ENCODE results near the gene DLGAP3.

- TF ChIP-seq, protein P1, sequence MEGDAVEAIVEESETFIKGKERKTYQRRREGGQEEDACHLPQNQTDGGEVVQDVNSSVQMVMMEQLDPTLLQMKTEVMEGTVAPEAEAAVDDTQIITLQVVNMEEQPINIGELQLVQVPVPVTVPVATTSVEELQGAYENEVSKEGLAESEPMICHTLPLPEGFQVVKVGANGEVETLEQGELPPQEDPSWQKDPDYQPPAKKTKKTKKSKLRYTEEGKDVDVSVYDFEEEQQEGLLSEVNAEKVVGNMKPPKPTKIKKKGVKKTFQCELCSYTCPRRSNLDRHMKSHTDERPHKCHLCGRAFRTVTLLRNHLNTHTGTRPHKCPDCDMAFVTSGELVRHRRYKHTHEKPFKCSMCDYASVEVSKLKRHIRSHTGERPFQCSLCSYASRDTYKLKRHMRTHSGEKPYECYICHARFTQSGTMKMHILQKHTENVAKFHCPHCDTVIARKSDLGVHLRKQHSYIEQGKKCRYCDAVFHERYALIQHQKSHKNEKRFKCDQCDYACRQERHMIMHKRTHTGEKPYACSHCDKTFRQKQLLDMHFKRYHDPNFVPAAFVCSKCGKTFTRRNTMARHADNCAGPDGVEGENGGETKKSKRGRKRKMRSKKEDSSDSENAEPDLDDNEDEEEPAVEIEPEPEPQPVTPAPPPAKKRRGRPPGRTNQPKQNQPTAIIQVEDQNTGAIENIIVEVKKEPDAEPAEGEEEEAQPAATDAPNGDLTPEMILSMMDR (IDR thresholded peaks at IDR 0.05; ENCODE audit: low read depth, low read length, missing input control), result no peak
- TF ChIP-seq, protein P2, sequence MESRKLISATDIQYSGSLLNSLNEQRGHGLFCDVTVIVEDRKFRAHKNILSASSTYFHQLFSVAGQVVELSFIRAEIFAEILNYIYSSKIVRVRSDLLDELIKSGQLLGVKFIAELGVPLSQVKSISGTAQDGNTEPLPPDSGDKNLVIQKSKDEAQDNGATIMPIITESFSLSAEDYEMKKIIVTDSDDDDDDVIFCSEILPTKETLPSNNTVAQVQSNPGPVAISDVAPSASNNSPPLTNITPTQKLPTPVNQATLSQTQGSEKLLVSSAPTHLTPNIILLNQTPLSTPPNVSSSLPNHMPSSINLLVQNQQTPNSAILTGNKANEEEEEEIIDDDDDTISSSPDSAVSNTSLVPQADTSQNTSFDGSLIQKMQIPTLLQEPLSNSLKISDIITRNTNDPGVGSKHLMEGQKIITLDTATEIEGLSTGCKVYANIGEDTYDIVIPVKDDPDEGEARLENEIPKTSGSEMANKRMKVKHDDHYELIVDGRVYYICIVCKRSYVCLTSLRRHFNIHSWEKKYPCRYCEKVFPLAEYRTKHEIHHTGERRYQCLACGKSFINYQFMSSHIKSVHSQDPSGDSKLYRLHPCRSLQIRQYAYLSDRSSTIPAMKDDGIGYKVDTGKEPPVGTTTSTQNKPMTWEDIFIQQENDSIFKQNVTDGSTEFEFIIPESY (IDR thresholded peaks at IDR 0.05), result no peak
- TF ChIP-seq ATF3 (IDR thresholded peaks at IDR 0.05), result no peak
- TF ChIP-seq RAD21 (IDR thresholded peaks at IDR 0.05), result no peak
- TF ChIP-seq SP1 (IDR thresholded peaks at IDR 0.05), result no peak
- no peak for TF ChIP-seq YY1 (IDR thresholded peaks at IDR 0.05)
- no peak for TF ChIP-seq RXRA (IDR thresholded peaks at IDR 0.05)
- no peak for TF ChIP-seq REST (IDR thresholded peaks at IDR 0.05)
- no peak for TF ChIP-seq FOXA1 (IDR thresholded peaks at IDR 0.05)
- TF ChIP-seq, protein P3, sequence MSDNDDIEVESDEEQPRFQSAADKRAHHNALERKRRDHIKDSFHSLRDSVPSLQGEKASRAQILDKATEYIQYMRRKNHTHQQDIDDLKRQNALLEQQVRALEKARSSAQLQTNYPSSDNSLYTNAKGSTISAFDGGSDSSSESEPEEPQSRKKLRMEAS (IDR thresholded peaks at IDR 0.05), result no peak
- TF ChIP-seq GABPA (IDR thresholded peaks at IDR 0.05 in 1 of 2, conservative IDR thresholded peaks at IDR 0.05 in 1 of 2), result no peak
- no peak for TF ChIP-seq EGR1 (IDR thresholded peaks at IDR 0.05; ENCODE audit: low read depth in 2 of 2)
- TF ChIP-seq FOXA2 (IDR thresholded peaks at IDR 0.05), result no peak
These were observed 89.0 kb downstream of the DLGAP3 start for GRCh38 chr1:34840426-34840825.

Data from liver (tissue), 3 donors.